Spleen (tissue), 7 donors: ENCODE measurements around the gene CIP2A.

Source experiments
- CTCF ChIP-seq, 11 experiments: fragments of 200-600 bp in 7 of 11; fragments of 450-650 bp in 4 of 11; sonication (generic) in 4 of 11; IDR thresholded peaks in 8 of 11; conservative IDR thresholded peaks in 3 of 11; 1 replicate in 7 of 11; 2 replicates in 4 of 11; pipeline versions ENCODE4 v1.4.0 to v1.8.0; 2016 to 2021; ENCODE audit warnings: antibody characterized with exemption in 11 of 11, inconsistent platforms in 4 of 11, mild to moderate bottlenecking in 1 of 11
- POLR2A ChIP-seq, 3 donors: fragments of 450-650 bp; IDR thresholded peaks; one replicate each; pipeline ENCODE4 v1.5.1; 2017; ENCODE audit warnings: antibody characterized with exemption in 3 of 3, mild to moderate bottlenecking in 1 of 3
- donor health status: DM: no; HTN: no; CAD: no; lungs with moderate emphysema.
- donor health status: DM: no; HTN: no; CAD: no.
- donor health status: DM: no; HTN: no; CAD: no.

GRCh38 chr3:108588601-108589000, 637 bp downstream of the CIP2A start:
- TF ChIP-seq POLR2A (IDR thresholded peaks at IDR 0.05) (no peak), CTCF (IDR thresholded peaks at IDR 0.05 in 8 of 11, conservative IDR thresholded peaks at IDR 0.05 in 3 of 11) (no peak)
